Endodermal cell (in vitro differentiated cells): ENCODE measurements around the gene MAP6D1. TPM values are rescaled to one million over a fixed set of nuclear protein-coding genes. Genes with fewer than 3 reads are reported as not detected.

Experiments used
- DNase-seq: peaks from one replicate; pipeline ENCODE4 v3.0.0-alpha.2; 2017
- H3K27ac ChIP-seq: 2 replicates; pipeline ENCODE4 v1.5.1; 2013; ENCODE audit warnings: mild to moderate bottlenecking, low read depth, low read length, moderate library complexity
- H3K27me3 ChIP-seq: 2 replicates; pipeline ENCODE4 v1.6.1; 2013; ENCODE audit warnings: mild to moderate bottlenecking, low read length, moderate library complexity; ENCODE audit not compliant: insufficient read depth, control insufficient read depth, poor library complexity, severe bottlenecking
- H3K36me3 ChIP-seq: 2 replicates; pipeline ENCODE4 v1.7.0; 2013; ENCODE audit warnings: mild to moderate bottlenecking, low read length, moderate library complexity; ENCODE audit not compliant: control insufficient read depth, insufficient read depth
- H3K4me1 ChIP-seq: one replicate; pipeline ENCODE4 v1.7.0; 2013; ENCODE audit warnings: low read length; ENCODE audit not compliant: control insufficient read depth, insufficient read depth
- H3K4me3 ChIP-seq: 2 replicates; pipeline ENCODE4 v1.5.1; 2013; ENCODE audit warnings: mild to moderate bottlenecking, low read length, moderate library complexity
- H3K9ac ChIP-seq: 2 replicates; pipeline ENCODE4 v1.6.1; 2013; ENCODE audit warnings: mild to moderate bottlenecking, low read length, moderate library complexity; ENCODE audit not compliant: poor library complexity, severe bottlenecking; ENCODE audit errors: extremely low read depth
- H3K9me3 ChIP-seq: 2 replicates; pipeline ENCODE4 v1.6.1; 2013; ENCODE audit warnings: mild to moderate bottlenecking, low read length, moderate library complexity; ENCODE audit not compliant: control insufficient read depth
- H3K27ac Mint-ChIP-seq: 2 replicates; pipeline ENCODE4 v1.8.0; 2020; ENCODE audit warnings: mixed read lengths
- H3K27me3 Mint-ChIP-seq: 2 replicates; pipeline ENCODE4 v1.8.0; 2021; ENCODE audit warnings: mild to moderate bottlenecking, mixed read lengths; ENCODE audit not compliant: insufficient read depth
- H3K36me3 Mint-ChIP-seq: 2 replicates; pipeline ENCODE4 v1.8.0; 2020; ENCODE audit warnings: low read depth, mixed read lengths
- H3K4me1 Mint-ChIP-seq: 2 replicates; pipeline ENCODE4 v1.8.0; 2020; ENCODE audit warnings: mixed read lengths
- H3K4me3 Mint-ChIP-seq: 2 replicates; pipeline ENCODE4 v1.8.0; 2020; ENCODE audit warnings: mild to moderate bottlenecking, moderate library complexity, mixed read lengths
- H3K9me3 Mint-ChIP-seq: 2 replicates; pipeline ENCODE4 v1.8.0; 2020; ENCODE audit warnings: mild to moderate bottlenecking, mixed read lengths
- CTCF ChIP-seq: fragments of 200-600 bp; sonication (generic); conservative IDR thresholded peaks from 2 replicates; pipeline ENCODE4 v1.5.0; 2021; ENCODE audit warnings: antibody characterized with exemption, mild to moderate bottlenecking
- WGBS, 2 experiments: methylation state at CpG; one replicate each; pipeline versions ENCODE4 v1.1.5 to v1.1.7; 2013; ENCODE audit warnings: missing lambda C conversion rate in 2 of 2, mixed read lengths in 1 of 2; ENCODE audit not compliant: insufficient coverage in 1 of 2, insufficient read length in 1 of 2; 5-methylcytosine and 5-hydroxymethylcytosine counted together
- total RNA-seq, 2 donors: library from RNA; stranded (reverse); fragmentation: NEBNext Ultra II Directional in 1 of 2; extraction: Animal tissue kit (Norgen Biotek cat#: 25700) in 1 of 2; gene quantifications; 2 replicates in 1 of 2; 3 replicates in 1 of 2; pipeline ENCODE4 v1.2.1, GENCODE V29; 2021

The MAP6D1 gene
- total RNA-seq, 2 donors from 2014 or later: 4.0 to 4.8 TPM

- H3K9me3 Mint-ChIP-seq: no peaks in the 10 kb centered on the region
- Histone ChIP-seq H3K36me3 (peaks cover 85% of the 10 kb centered on the region), H3K27ac (no peak overlapping the region), H3K9ac (no peak overlapping the region), H3K9me3 (no peaks in the 10 kb centered on the region), H3K4me1 (no peaks in the 10 kb centered on the region), H3K4me3 (no peak overlapping the region), H3K27me3 (no peaks in the 10 kb centered on the region)
- no peak for DNase-seq
- no peaks in the 10 kb centered on the region for H3K27me3 Mint-ChIP-seq
- no peak for TF ChIP-seq CTCF
- H3K36me3 Mint-ChIP-seq: peaks cover 78% of the 10 kb centered on the region
- WGBS, 2 experiments: 94 to 96% methylated on average over 7 to 9 of the region's 9 CpGs
- H3K27ac Mint-ChIP-seq: no peak overlapping the region
- no peaks in the 10 kb centered on the region for H3K4me1 Mint-ChIP-seq
- no peak overlapping the region for H3K4me3 Mint-ChIP-seq
Observed at GRCh38 chr3:183797996-183798395, 27.4 kb downstream of the MAP6D1 start.

DNA sequence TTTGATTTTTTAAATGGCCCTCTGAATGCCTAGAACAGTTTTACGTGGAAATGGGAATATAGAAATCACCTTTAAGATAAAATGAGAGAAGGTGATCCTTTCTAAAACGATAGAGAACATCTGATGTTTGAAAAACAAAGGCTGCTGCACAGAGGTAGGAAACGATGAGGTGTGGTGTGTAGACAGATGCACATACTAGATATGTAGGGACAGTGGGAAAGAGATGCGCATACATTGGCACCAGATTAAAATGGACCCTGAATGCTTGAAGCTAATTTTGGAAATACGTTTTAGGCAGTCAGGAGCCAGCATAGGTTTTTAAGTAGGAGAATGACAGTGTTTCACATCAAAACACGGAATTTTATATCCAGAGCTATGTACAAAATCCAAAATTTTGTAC lies 29.0 kb downstream of the MAP6D1 start:
- no peak overlapping the region for H3K27ac Mint-ChIP-seq
- H3K36me3 Mint-ChIP-seq: peaks cover 72% of the 10 kb centered on the region
- no peaks in the 10 kb centered on the region for H3K4me1 Mint-ChIP-seq
- Histone ChIP-seq H3K9me3 (no peaks in the 10 kb centered on the region), H3K4me1 (no peaks in the 10 kb centered on the region), H3K9ac (no peak overlapping the region), H3K27me3 (no peaks in the 10 kb centered on the region), H3K27ac (no peak overlapping the region), H3K4me3 (no peak overlapping the region), H3K36me3 (peaks cover 82% of the 10 kb centered on the region)
- H3K27me3 Mint-ChIP-seq: no peaks in the 10 kb centered on the region
- WGBS, 2 experiments: 95% methylated on average over 6 of the region's 6 CpGs
- no peak for TF ChIP-seq CTCF
- no peak for DNase-seq
- H3K9me3 Mint-ChIP-seq: no peaks in the 10 kb centered on the region
- no peak overlapping the region for H3K4me3 Mint-ChIP-seq

DNA sequence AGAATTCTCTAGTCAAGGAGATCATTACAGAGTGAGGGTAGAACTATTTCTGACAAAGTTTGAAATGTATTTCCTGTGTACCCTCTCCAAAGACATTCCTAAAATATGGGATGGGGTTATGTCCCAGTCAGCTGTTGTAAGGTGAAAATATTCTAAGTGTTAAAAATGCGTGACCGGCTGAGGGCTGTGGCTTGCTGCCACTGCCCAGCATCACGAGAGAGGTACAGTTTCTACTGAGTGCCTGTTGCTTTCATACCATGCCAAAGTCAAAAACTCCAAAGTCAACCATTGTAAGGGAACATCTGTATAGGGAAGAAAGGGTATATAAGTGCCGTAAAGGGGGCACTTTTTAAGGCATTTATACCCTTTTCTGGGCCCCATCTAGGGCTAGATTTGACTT lies 30.9 kb downstream of the MAP6D1 start:
- Histone ChIP-seq H3K4me1 (no peaks in the 10 kb centered on the region), H3K9me3 (no peaks in the 10 kb centered on the region), H3K27me3 (no peaks in the 10 kb centered on the region), H3K4me3 (no peak overlapping the region), H3K9ac (no peak overlapping the region), H3K27ac (no peak overlapping the region), H3K36me3 (peaks cover 83% of the 10 kb centered on the region)
- Mint-ChIP-seq H3K9me3 (no peaks in the 10 kb centered on the region), H3K4me3 (no peak overlapping the region), H3K27ac (no peak overlapping the region), H3K4me1 (no peaks in the 10 kb centered on the region), H3K27me3 (no peaks in the 10 kb centered on the region), H3K36me3 (peaks cover 73% of the 10 kb centered on the region)
- 93% methylated on average over 4 of the region's 4 CpGs; no CpG with 5 or more reads in 1 of the 2 experiments for WGBS, 2 experiments
- no peak for DNase-seq
- no peak for TF ChIP-seq CTCF
